HepG2 (cell line): ENCODE results near the gene VSIG10L. TPM values are rescaled to one million over a fixed set of nuclear protein-coding genes. Genes with fewer than 3 reads are reported as not detected.

Experiments
- AKNA ChIP-seq: sonication (generic); formaldehyde crosslinking; IDR thresholded peaks from 2 replicates; pipeline ENCODE4 v1.4.0; 2020; ENCODE audit warnings: missing genetic modification reagents, borderline replicate concordance
- HHEX ChIP-seq: IDR thresholded peaks from 2 replicates; pipeline ENCODE4 v1.6.1; 2016; ENCODE audit warnings: control low read depth
- MNT ChIP-seq: fragments of 450-650 bp; IDR thresholded peaks from 2 replicates; pipeline ENCODE4 v1.6.1; 2016
- NFRKB ChIP-seq: fragments of 450-650 bp; IDR thresholded peaks from 2 replicates; pipeline ENCODE4 v1.6.1; 2017
- SNAPC5 ChIP-seq: sonication (generic); formaldehyde crosslinking; IDR thresholded peaks from 2 replicates; pipeline ENCODE4 v1.8.1; 2023; ENCODE audit warnings: mild to moderate bottlenecking, missing genetic modification reagents, borderline replicate concordance
- ZBTB26 ChIP-seq: IDR thresholded peaks from 2 replicates; pipeline ENCODE4 v1.6.1; 2016; ENCODE audit warnings: missing compliant biosample characterization, missing genetic modification reagents, borderline replicate concordance
- ZFP91 ChIP-seq: sonication (generic); formaldehyde crosslinking; IDR thresholded peaks from 2 replicates; pipeline ENCODE4 v1.9.0; 2022; ENCODE audit warnings: missing genetic modification reagents, mild to moderate bottlenecking, borderline replicate concordance
- ZNF253 ChIP-seq: sonication (generic); formaldehyde crosslinking; IDR thresholded peaks from 2 replicates; pipeline ENCODE4 v1.8.0; 2022; ENCODE audit warnings: mild to moderate bottlenecking, missing genetic modification reagents, borderline replicate concordance
- ZNF329 ChIP-seq: sonication (generic); formaldehyde crosslinking; IDR thresholded peaks from 2 replicates; pipeline ENCODE4 v1.9.0; 2021; ENCODE audit warnings: low read depth, mild to moderate bottlenecking, missing genetic modification reagents
- ZNF549 ChIP-seq: sonication (generic); formaldehyde crosslinking; IDR thresholded peaks from 2 replicates; pipeline ENCODE4 v1.5.0; 2020; ENCODE audit warnings: missing genetic modification reagents
- ZNF577 ChIP-seq: sonication (generic); formaldehyde crosslinking; IDR thresholded peaks from 2 replicates; pipeline ENCODE4 v1.4.0; 2020; ENCODE audit warnings: mild to moderate bottlenecking, low read depth, missing genetic modification reagents, borderline replicate concordance
- ZNF580 ChIP-seq: IDR thresholded peaks from 2 replicates; pipeline ENCODE4 v1.6.1; 2016; ENCODE audit warnings: low read depth, borderline replicate concordance
- ZNF704 ChIP-seq: sonication (generic); formaldehyde crosslinking; IDR thresholded peaks from 2 replicates; pipeline ENCODE4 v1.8.1; 2023; ENCODE audit warnings: mild to moderate bottlenecking, inconsistent platforms, moderate library complexity, missing genetic modification reagents, borderline replicate concordance
- polyA plus RNA-seq, 8 experiments: library from polyadenylated mRNA; depleted of rRNA in 3 of 8; stranded (reverse) in 7 of 8; unstranded in 1 of 8; fragments of >200 nt; fragmentation: Illumina TruSeq in 4 of 8; extraction: Trizol in 4 of 8; gene quantifications; 2 replicates each; pipeline versions ENCODE4 v1.2.1 to v1.2.3, GENCODE V29; 2011 to 2016; ENCODE audit warnings: low read depth in 4 of 8, missing spikeins in 1 of 8, mixed read lengths in 1 of 8; ENCODE audit not compliant: insufficient read depth in 1 of 8
- total RNA-seq, 5 experiments: library from RNA; depleted of rRNA; stranded (reverse); fragments of >200 nt; fragmentation: Illumina TruSeq; extraction: Trizol; gene quantifications; 2 replicates each; pipeline ENCODE4 v1.2.3, GENCODE V29; 2016; ENCODE audit warnings: low read depth in 1 of 5

Gene VSIG10L
- total and polyA plus RNA-seq, 2 of the 13 experiments (the other 11 are each of a cell fraction or from before 2014, with no cell fraction given) = 2.7 to 8.5 TPM

- TF ChIP-seq MNT = no peak
- no peak for TF ChIP-seq ZNF329 (CRISPR knock-in tag)
- TF ChIP-seq ZNF253 (CRISPR knock-in tag) = no peak
- TF ChIP-seq NFRKB = no peak
- no peak for TF ChIP-seq SNAPC5 (CRISPR knock-in tag)
- no peak for TF ChIP-seq ZNF704 (CRISPR knock-in tag)
- no peak for TF ChIP-seq HHEX
- no peak for TF ChIP-seq ZNF549 (CRISPR knock-in tag)
- peak; percentile 42 for TF ChIP-seq ZFP91 (CRISPR knock-in tag)
- TF ChIP-seq ZNF577 (CRISPR knock-in tag) = no peak
- TF ChIP-seq AKNA (CRISPR knock-in tag) = no peak
- no peak for TF ChIP-seq ZBTB26 (CRISPR knock-in tag)
- TF ChIP-seq ZNF580 (CRISPR knock-in tag) = no peak
Observed at GRCh38 chr19:51346742-51347141, 4.8 kb upstream of the VSIG10L start (continued).
